ENCODE results near the gene MBTPS1.

GRCh38 chr16:84007965-84008364, 108.8 kb downstream of the MBTPS1 start:
- TF ChIP-seq POLR2A (IDR thresholded peaks at IDR 0.05) (no peak), CTCF (IDR thresholded peaks at IDR 0.05) (no peak)

All from heart left ventricle (tissue), 13 donors.